Measurements from ENCODE around the gene CDKN2AIP. TPM values are rescaled to one million over a fixed set of nuclear protein-coding genes. Genes with fewer than 3 reads are reported as not detected.
"Not testable (repeated sequence)": the region's sequence is repeated elsewhere in the genome, so short reads cannot be mapped to it uniquely, and the experiment has no call there.

Gene CDKN2AIP
- total and polyA plus RNA-seq, 9 donors: 11.1 to 23.2 (median 18.7) TPM

GRCh38 chr4:183430994-183431347 is 13.5 kb upstream of the CDKN2AIP start:
- no peak overlapping the region for H3K27ac ChIP-seq (ENCODE audit: low read length)
- H3K36me3 ChIP-seq (ENCODE audit: control insufficient read depth, insufficient read depth, low read length): no peaks in the 10 kb centered on the region
- H3K27me3 ChIP-seq (ENCODE audit: control insufficient read depth, insufficient read depth, low read length): no peaks in the 10 kb centered on the region
- WGBS (ENCODE audit: insufficient coverage): no CpG with 5 or more reads among the region's 3 CpGs
- peaks cover 5% of the 10 kb centered on the region for H3K4me1 ChIP-seq (ENCODE audit: control insufficient read depth, insufficient read depth, low read length)
- H3K9me3 ChIP-seq (replicated peaks; ENCODE audit: control insufficient read depth, low read depth, low read length): no peaks in the 10 kb centered on the region
- H3K4me3 ChIP-seq (ENCODE audit: low read length): no peak overlapping the region
- no peak for DNase-seq

- 91% methylated on average over 4 of the region's 9 CpGs for WGBS (ENCODE audit: insufficient coverage)
- no peak overlapping the region for H3K27ac ChIP-seq (ENCODE audit: low read length)
- no peak for DNase-seq
- H3K9me3 ChIP-seq (replicated peaks; ENCODE audit: control insufficient read depth, low read depth, low read length): no peaks in the 10 kb centered on the region
- H3K27me3 ChIP-seq (ENCODE audit: control insufficient read depth, insufficient read depth, low read length): no peaks in the 10 kb centered on the region
- H3K4me1 ChIP-seq (ENCODE audit: control insufficient read depth, insufficient read depth, low read length): peaks cover 5% of the 10 kb centered on the region
- no peak overlapping the region for H3K4me3 ChIP-seq (ENCODE audit: low read length)
- no peaks in the 10 kb centered on the region for H3K36me3 ChIP-seq (ENCODE audit: control insufficient read depth, insufficient read depth, low read length)
Measured at GRCh38 chr4:183431614-183432013, 12.8 kb upstream of the CDKN2AIP start.

GRCh38 chr4:183433183-183433582 is 11.3 kb upstream of the CDKN2AIP start:
- not testable (repeated sequence) for H3K27me3 ChIP-seq (ENCODE audit: control insufficient read depth, insufficient read depth, low read length); DNase-seq; H3K27ac ChIP-seq (ENCODE audit: low read length); H3K4me1 ChIP-seq (ENCODE audit: control insufficient read depth, insufficient read depth, low read length); H3K36me3 ChIP-seq (ENCODE audit: control insufficient read depth, insufficient read depth, low read length); H3K9me3 ChIP-seq (replicated peaks; ENCODE audit: control insufficient read depth, low read depth, low read length); H3K4me3 ChIP-seq (ENCODE audit: low read length)
- 93% methylated on average over 20 of the region's 27 CpGs for WGBS (ENCODE audit: insufficient coverage)

GRCh38 chr4:183434264-183434663 is 10.2 kb upstream of the CDKN2AIP start:
- Histone ChIP-seq H3K27me3 (ENCODE audit: control insufficient read depth, insufficient read depth, low read length) (no peaks in the 10 kb centered on the region), H3K36me3 (ENCODE audit: control insufficient read depth, insufficient read depth, low read length) (no peaks in the 10 kb centered on the region), H3K4me3 (ENCODE audit: low read length) (no peak overlapping the region), H3K9me3 (replicated peaks; ENCODE audit: control insufficient read depth, low read depth, low read length) (no peaks in the 10 kb centered on the region), H3K27ac (ENCODE audit: low read length) (no peak overlapping the region), H3K4me1 (ENCODE audit: control insufficient read depth, insufficient read depth, low read length) (peaks cover 5% of the 10 kb centered on the region)
- WGBS (ENCODE audit: insufficient coverage): 87% methylated on average over 11 of the region's 15 CpGs
- no peak for DNase-seq

GRCh38 chr4:183434666-183435190 is 9.7 kb upstream of the CDKN2AIP start:
- Histone ChIP-seq H3K9me3 (replicated peaks; ENCODE audit: control insufficient read depth, low read depth, low read length) (no peaks in the 10 kb centered on the region), H3K27me3 (ENCODE audit: control insufficient read depth, insufficient read depth, low read length) (no peaks in the 10 kb centered on the region), H3K4me1 (ENCODE audit: control insufficient read depth, insufficient read depth, low read length) (peaks cover 5% of the 10 kb centered on the region), H3K4me3 (ENCODE audit: low read length) (no peak overlapping the region), H3K27ac (ENCODE audit: low read length) (no peak overlapping the region), H3K36me3 (ENCODE audit: control insufficient read depth, insufficient read depth, low read length) (no peaks in the 10 kb centered on the region)
- no peak for DNase-seq
- no CpG with 5 or more reads among the region's 5 CpGs for WGBS (ENCODE audit: insufficient coverage)

GRCh38 chr4:183435803-183436202 is 8.6 kb upstream of the CDKN2AIP start:
- Histone ChIP-seq H3K27ac (ENCODE audit: low read length) (no peak overlapping the region), H3K27me3 (ENCODE audit: control insufficient read depth, insufficient read depth, low read length) (no peaks in the 10 kb centered on the region), H3K9me3 (replicated peaks; ENCODE audit: control insufficient read depth, low read depth, low read length) (no peaks in the 10 kb centered on the region), H3K4me3 (ENCODE audit: low read length) (no peak overlapping the region), H3K36me3 (ENCODE audit: control insufficient read depth, insufficient read depth, low read length) (no peaks in the 10 kb centered on the region), H3K4me1 (ENCODE audit: control insufficient read depth, insufficient read depth, low read length) (no peaks in the 10 kb centered on the region)
- DNase-seq: no peak
- WGBS (ENCODE audit: insufficient coverage): no CpG with 5 or more reads among the region's 5 CpGs

GRCh38 chr4:183436417-183436816 is 8.0 kb upstream of the CDKN2AIP start:
- Histone ChIP-seq H3K27me3 (ENCODE audit: control insufficient read depth, insufficient read depth, low read length) (no peaks in the 10 kb centered on the region), H3K4me3 (ENCODE audit: low read length) (no peak overlapping the region), H3K4me1 (ENCODE audit: control insufficient read depth, insufficient read depth, low read length) (no peaks in the 10 kb centered on the region), H3K27ac (ENCODE audit: low read length) (no peak overlapping the region), H3K9me3 (replicated peaks; ENCODE audit: control insufficient read depth, low read depth, low read length) (no peaks in the 10 kb centered on the region), H3K36me3 (ENCODE audit: control insufficient read depth, insufficient read depth, low read length) (no peaks in the 10 kb centered on the region)
- no peak for DNase-seq
- WGBS (ENCODE audit: insufficient coverage): 64% methylated on average over 6 of the region's 6 CpGs

DNA sequence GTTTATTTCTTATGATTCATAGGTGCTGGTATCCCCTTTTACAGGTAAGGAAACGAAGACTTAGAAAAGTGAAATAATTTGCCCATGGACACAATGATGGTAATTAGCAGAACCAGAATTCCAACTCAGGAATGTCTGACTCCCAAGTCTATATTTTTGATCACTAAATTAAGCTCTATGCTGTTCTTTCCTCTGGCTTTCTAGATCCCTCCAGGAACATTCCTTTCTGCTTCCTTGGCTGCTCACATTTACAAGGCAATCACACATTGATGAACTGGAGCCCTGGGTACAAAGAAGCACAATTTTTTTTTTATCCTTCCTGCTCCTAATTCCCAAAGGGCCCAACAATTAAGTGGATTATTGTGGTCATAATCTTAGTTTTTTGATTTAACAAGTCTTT is 7.0 kb upstream of the CDKN2AIP start:
- H3K4me1 ChIP-seq (ENCODE audit: control insufficient read depth, insufficient read depth, low read length): no peaks in the 10 kb centered on the region

DNA sequence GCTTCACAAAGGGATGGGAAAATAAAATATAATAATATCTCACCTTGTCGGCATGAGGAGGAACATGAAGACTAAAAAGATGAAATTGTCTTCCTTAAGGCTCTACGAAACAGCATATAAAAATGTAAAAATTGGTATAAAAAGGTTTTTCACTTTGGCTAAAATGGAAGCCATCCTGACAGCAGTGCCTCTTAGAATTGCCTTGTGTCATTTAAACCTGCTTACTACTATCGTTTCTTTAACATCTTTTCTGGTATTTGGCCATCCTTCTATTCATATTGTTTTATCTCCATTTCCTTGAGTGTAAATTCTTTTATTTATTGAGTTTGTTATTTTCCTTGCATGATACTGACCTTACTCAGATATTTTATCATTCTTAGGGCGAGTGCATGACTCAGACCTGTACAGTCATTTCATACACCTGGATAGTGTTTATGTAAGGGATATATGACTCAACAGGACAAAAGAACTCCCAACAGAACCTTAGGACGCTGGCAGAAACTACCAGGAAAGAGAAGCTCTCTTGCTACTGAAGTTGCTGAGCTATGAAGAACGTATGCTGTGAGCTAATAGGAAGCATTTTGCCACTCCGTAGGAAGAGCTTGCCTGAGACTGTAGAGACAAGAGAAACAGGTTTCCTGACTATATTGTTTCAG is 5.8 kb upstream of the CDKN2AIP start:
- Histone ChIP-seq H3K36me3 (ENCODE audit: control insufficient read depth, insufficient read depth, low read length) (no peaks in the 10 kb centered on the region), H3K4me1 (ENCODE audit: control insufficient read depth, insufficient read depth, low read length) (peaks cover 3% of the 10 kb centered on the region), H3K27me3 (ENCODE audit: control insufficient read depth, insufficient read depth, low read length) (no peaks in the 10 kb centered on the region), H3K9me3 (replicated peaks; ENCODE audit: control insufficient read depth, low read depth, low read length) (no peaks in the 10 kb centered on the region), H3K27ac (ENCODE audit: low read length) (no peak overlapping the region), H3K4me3 (ENCODE audit: low read length) (no peak overlapping the region)
- DNase-seq: no peak
- WGBS (ENCODE audit: insufficient coverage): 69% methylated on average over 4 of the region's 7 CpGs

More for the DNA sequence above, 7.0 kb upstream of the CDKN2AIP start:
- Histone ChIP-seq H3K36me3 (ENCODE audit: control insufficient read depth, insufficient read depth, low read length) (no peaks in the 10 kb centered on the region), H3K4me3 (ENCODE audit: low read length) (no peak overlapping the region), H3K9me3 (replicated peaks; ENCODE audit: control insufficient read depth, low read depth, low read length) (no peaks in the 10 kb centered on the region), H3K27me3 (ENCODE audit: control insufficient read depth, insufficient read depth, low read length) (no peaks in the 10 kb centered on the region), H3K27ac (ENCODE audit: low read length) (no peak overlapping the region)
- no CpG with 5 or more reads among the region's 1 CpG for WGBS (ENCODE audit: insufficient coverage)
- no peak for DNase-seq

GRCh38 chr4:183441276-183441675 is 3.2 kb upstream of the CDKN2AIP start:
- H3K4me3 ChIP-seq (ENCODE audit: low read length): no peak overlapping the region
- peaks cover 4% of the 10 kb centered on the region for H3K36me3 ChIP-seq (ENCODE audit: control insufficient read depth, insufficient read depth, low read length)
- DNase-seq: no peak
- H3K27ac ChIP-seq (ENCODE audit: low read length): no peak overlapping the region
- no CpG with 5 or more reads among the region's 1 CpG for WGBS (ENCODE audit: insufficient coverage)
- no peaks in the 10 kb centered on the region for H3K27me3 ChIP-seq (ENCODE audit: control insufficient read depth, insufficient read depth, low read length)
- peaks cover 9% of the 10 kb centered on the region for H3K4me1 ChIP-seq (ENCODE audit: control insufficient read depth, insufficient read depth, low read length)
- H3K9me3 ChIP-seq (replicated peaks; ENCODE audit: control insufficient read depth, low read depth, low read length): no peaks in the 10 kb centered on the region
